Activated naive CD8-positive, alpha-beta T cell treated with anti-CD3 and anti-CD28 coated beads, Interleukin-2, amount 50 U/mL, for 24 hours (primary cell): Measurements from ENCODE around the gene LPCAT2.

ENCODE experiments used
- ATAC-seq: fragments of 150-1000 bp; cut with Tn5 transposase; one replicate; pipeline ENCODE4 v1.10.0; 2021
- DNase-seq: peaks from one replicate; pipeline ENCODE4 v3.0.0; 2021
- H3K27ac Mint-ChIP-seq: one replicate; pipeline ENCODE4 v1.8.0; 2021; ENCODE audit warnings: mild to moderate bottlenecking, mixed read lengths
- H3K27me3 Mint-ChIP-seq: one replicate; pipeline ENCODE4 v1.8.0; 2021; ENCODE audit warnings: mixed read lengths
- H3K36me3 Mint-ChIP-seq: one replicate; pipeline ENCODE4 v1.8.0; 2021; ENCODE audit warnings: low read depth, mixed read lengths
- H3K4me1 Mint-ChIP-seq: one replicate; pipeline ENCODE4 v1.8.0; 2021; ENCODE audit warnings: mixed read lengths
- H3K4me3 Mint-ChIP-seq: one replicate; pipeline ENCODE4 v1.8.0; 2021; ENCODE audit warnings: mild to moderate bottlenecking, moderate library complexity, mixed read lengths
- H3K9me3 Mint-ChIP-seq: one replicate; pipeline ENCODE4 v1.8.0; 2021; ENCODE audit warnings: mixed read lengths

Gene LPCAT2

DNA sequence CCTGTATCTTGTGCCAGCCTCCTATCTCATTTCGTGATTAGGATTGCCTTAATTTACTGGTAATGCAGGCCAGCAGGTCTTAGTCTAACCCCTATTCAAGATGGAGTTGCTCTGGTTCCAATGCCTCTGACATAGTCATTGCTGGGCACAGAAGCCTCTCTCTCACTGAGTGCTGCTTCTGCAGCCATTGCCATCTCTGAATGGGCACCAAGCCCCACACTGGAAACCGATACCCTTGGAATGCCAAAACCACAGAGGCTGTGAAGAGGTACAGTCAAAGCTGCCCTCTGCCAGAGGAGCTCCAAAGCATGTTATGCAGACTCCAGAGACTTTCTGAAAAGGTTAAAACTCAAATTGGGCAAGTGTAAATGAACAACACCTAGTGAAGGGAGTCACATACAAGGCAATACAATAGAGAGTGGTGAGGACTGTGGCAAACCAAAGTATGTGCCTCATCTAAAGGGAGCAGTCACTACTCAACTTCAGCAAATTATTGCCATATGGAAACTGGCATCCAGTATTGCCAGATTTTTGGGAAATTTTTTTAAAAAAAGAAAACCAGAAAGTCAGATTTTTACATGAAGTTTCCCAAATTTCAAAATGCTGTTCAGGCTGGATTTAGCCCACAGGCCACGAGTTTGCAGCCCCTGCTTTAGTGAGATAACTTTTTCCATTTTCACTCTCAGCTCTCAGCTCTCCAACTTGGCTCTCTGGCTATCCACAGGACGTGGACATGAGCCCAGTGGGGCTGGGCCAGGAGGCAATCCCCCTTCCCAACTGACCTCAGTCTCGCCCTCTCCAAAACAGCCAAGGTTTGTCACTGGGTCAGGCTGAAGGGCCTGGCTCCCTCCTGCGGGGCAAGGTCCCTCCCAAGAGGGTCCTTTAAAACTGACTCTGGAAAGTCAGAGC lies 32.0 kb upstream of the LPCAT2 start:
- Mint-ChIP-seq H3K4me1 (no peaks in the 10 kb centered on the region), H3K27me3 (peaks cover 32% of the 10 kb centered on the region), H3K36me3 (no peaks in the 10 kb centered on the region), H3K4me3 (no peak overlapping the region), H3K27ac (no peak overlapping the region), H3K9me3 (no peaks in the 10 kb centered on the region)
- ATAC-seq (no peak), DNase-seq (no peak)

DNA sequence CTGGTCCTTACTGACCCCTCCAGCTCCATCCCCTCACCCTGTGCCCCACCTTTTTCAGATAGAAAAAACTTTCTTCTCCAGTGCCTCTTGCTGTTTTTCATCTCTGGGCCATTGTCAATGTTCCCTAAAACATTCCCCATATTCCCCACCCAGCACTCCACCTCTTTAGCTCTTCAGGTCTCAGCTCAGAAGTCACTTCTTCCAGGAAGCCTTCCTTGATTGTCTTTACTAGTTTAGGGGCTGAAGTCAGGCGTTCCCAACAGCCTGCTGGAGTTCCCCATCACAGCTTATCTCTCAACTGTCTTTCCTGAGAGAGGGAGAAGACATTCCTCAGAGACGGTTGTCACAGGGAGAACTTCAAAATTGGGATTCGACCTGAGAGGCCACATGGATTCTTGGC lies 31.1 kb upstream of the LPCAT2 start:
- Mint-ChIP-seq H3K27ac (no peak overlapping the region), H3K9me3 (no peaks in the 10 kb centered on the region)
- DNase-seq, result no peak

DNA sequence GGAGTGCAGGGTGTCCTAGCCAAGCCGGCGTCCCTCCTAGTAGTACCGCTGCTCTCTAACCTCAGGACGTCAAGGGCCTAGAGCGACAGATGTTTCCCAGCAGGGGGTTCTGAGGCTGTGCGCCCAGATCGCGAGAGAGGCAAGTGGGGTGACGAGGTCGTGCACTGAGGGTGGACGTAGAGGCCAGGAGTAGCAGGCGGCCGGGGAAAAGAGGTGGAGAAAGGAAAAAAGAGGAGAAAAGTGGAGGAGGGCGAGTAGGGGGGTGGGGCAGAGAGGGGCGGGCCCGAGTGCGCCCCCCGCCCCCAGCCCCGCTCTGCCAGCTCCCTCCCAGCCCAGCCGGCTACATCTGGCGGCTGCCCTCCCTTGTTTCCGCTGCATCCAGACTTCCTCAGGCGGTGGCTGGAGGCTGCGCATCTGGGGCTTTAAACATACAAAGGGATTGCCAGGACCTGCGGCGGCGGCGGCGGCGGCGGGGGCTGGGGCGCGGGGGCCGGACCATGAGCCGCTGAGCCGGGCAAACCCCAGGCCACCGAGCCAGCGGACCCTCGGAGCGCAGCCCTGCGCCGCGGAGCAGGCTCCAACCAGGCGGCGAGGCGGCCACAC lies 29.9 kb upstream of the LPCAT2 start, which contains the start of gene MMP2:
MMP2 (plus strand) TSS at position 372 of the 603 bp plus-strand sequence. CDS start 282 bp downstream, outside the sequence.
- H3K36me3 Mint-ChIP-seq, result no peaks in the 10 kb centered on the region
- H3K27me3 Mint-ChIP-seq, result peaks cover 33% of the 10 kb centered on the region
- DNase-seq (no peak), ATAC-seq (no peak)
- no peaks in the 10 kb centered on the region for H3K9me3 Mint-ChIP-seq
- H3K4me1 Mint-ChIP-seq, result no peaks in the 10 kb centered on the region
- no peak within 1 kb of the TSS for H3K4me3 Mint-ChIP-seq
- no peak within 1 kb of the TSS for H3K27ac Mint-ChIP-seq

More for the DNA sequence above, 31.1 kb upstream of the LPCAT2 start:
- Mint-ChIP-seq H3K4me3 (no peak overlapping the region), H3K27me3 (peaks cover 33% of the 10 kb centered on the region), H3K36me3 (no peaks in the 10 kb centered on the region), H3K4me1 (no peaks in the 10 kb centered on the region)
- no peak for ATAC-seq

DNA sequence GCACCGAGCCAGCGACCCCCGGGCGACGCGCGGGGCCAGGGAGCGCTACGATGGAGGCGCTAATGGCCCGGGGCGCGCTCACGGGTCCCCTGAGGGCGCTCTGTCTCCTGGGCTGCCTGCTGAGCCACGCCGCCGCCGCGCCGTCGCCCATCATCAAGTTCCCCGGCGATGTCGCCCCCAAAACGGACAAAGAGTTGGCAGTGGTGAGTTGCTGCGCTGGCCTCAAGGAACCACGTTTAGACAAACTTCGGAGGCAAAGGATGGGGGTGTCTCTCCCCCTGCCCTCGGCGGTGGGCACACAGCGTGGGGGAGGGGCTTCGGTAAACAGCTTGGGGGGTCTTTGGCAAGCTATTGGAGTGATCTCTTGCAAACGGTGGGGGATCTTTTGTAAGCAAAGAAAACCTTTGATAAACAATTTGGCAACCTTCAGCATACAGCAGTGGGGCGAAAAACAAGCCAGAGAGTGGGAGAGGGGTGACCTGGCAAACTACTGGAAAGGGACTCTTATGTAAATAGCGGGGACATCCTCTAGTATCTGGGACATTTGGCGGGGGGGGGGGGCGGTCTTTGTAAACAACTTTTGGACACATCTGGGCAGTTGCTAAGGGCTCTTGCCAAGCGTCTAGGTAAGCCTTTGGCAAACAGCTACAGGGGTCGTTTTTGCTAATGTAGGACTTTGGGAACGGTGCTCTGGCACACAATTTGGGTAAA lies 29.3 kb upstream of the LPCAT2 start:
- Mint-ChIP-seq H3K9me3 (peaks cover 1% of the 10 kb centered on the region), H3K36me3 (no peaks in the 10 kb centered on the region), H3K27me3 (peaks cover 33% of the 10 kb centered on the region), H3K27ac (no peak overlapping the region), H3K4me3 (no peak overlapping the region), H3K4me1 (no peaks in the 10 kb centered on the region)
- DNase-seq (no peak), ATAC-seq (no peak)

DNA sequence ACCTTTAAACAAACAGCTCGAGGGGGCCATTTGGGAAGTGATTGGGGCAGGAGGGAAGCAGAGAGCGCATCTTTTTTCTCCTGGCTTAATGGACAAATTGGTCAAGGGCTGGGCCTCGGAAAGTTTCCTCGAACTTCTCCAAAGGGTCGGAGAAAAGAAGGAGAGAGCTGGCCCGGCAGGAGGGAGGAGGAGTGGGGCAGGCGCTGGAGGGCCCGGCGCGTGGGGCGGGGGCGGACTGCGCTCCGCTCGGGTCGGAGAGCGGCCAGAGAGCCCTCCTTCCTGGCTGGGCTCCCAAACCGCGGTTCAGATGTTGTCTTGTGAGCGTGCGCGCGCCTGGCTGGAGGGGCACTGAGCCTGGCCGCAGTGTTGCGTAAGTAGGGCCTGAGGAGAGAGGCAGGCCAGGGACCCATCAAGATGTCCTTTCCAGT lies 28.6 kb upstream of the LPCAT2 start:
- DNase-seq, result no peak
- H3K27ac Mint-ChIP-seq, result no peak overlapping the region
- ATAC-seq, result no peak
- H3K27me3 Mint-ChIP-seq, result peaks cover 33% of the 10 kb centered on the region
- H3K4me1 Mint-ChIP-seq, result no peaks in the 10 kb centered on the region
- H3K36me3 Mint-ChIP-seq, result no peaks in the 10 kb centered on the region
- H3K4me3 Mint-ChIP-seq, result no peak overlapping the region
- peaks cover 6% of the 10 kb centered on the region for H3K9me3 Mint-ChIP-seq

DNA sequence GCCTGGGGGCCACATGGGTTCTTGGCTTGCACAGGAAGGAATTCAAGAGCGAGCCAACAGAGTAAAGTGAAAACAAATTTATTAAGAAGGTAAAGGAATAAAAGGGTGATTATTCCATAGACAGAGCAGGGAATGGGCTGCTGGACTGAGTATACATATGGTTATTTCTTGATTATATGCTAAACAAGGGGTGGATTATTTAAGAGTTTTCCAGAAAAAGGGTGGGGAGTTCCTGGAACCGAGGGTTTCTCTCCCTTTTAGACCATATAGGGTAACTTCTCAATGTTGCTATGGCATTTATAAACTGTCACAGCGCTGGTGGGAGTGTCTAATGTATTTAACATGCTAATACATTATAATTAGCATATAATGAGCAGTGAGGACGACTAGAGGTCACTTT lies 27.8 kb upstream of the LPCAT2 start:
- peaks cover 33% of the 10 kb centered on the region for H3K27me3 Mint-ChIP-seq
- H3K27ac Mint-ChIP-seq, result no peak overlapping the region
- no peak for ATAC-seq
- H3K9me3 Mint-ChIP-seq, result peaks cover 6% of the 10 kb centered on the region
- no peaks in the 10 kb centered on the region for H3K36me3 Mint-ChIP-seq
- no peak for DNase-seq
- H3K4me1 Mint-ChIP-seq, result no peaks in the 10 kb centered on the region
- no peak overlapping the region for H3K4me3 Mint-ChIP-seq

DNA sequence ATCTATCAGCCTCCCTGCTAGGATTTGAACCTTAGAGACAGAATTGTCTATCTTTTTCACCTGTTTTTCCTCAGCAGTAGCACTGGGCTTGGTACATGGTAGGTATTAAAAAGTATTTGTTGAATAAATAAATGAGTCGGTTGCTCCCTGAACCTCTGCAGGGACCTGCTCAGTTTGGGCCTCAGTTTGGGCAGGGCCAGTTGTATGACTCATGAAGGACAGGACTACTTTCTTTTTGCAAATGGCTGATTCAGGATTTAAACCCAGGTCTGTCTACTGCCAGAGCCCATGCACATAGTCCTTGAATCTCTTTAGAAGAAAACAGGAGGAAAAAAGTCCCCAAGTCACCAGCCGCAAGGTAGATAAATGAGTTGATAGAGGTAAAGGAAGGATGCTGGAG lies 26.8 kb upstream of the LPCAT2 start:
- H3K9me3 Mint-ChIP-seq, result peaks cover 6% of the 10 kb centered on the region
- ATAC-seq, result no peak
- H3K27me3 Mint-ChIP-seq, result peaks cover 29% of the 10 kb centered on the region
- no peaks in the 10 kb centered on the region for H3K36me3 Mint-ChIP-seq
- H3K4me1 Mint-ChIP-seq, result no peaks in the 10 kb centered on the region
- no peak overlapping the region for H3K4me3 Mint-ChIP-seq
- DNase-seq, result no peak
- H3K27ac Mint-ChIP-seq, result no peak overlapping the region

DNA sequence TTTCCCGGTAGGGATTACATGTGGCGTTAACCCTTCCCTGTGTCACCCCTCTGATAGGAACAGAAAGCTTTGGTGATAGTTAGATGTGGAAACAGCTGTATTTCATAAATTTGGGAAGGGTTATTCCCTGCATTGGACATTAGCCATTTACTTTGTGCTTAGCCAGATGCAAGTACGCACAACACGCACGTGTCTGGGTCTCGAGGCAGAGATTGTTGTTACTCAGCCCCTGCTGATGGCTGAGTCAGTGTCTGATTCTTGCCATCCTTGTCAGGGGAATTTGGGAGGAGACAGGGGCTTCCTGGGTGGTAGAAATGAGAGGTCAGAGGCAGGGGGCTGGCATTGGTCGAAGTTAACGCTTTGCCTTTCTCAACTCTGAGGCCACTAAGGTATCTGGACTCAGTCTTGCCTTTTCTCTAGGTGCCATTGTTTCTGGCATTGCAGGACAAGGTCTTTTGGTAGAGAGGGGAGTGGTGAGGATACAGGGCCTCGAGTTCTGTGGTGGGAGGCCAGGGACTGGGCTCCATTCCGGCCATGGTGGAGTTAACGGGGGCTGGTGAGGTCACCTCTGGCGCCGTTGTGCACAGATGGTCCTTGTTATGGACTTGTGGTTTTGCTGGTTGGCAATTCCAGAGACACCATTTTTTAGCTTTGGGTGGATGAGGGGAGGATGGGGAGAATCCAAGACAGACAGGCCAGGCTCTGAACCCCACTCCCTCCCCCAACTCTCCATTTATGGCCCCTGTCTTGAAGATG lies 21.6 kb upstream of the LPCAT2 start:
- Mint-ChIP-seq H3K27me3 (no peaks in the 10 kb centered on the region), H3K4me3 (no peak overlapping the region), H3K9me3 (peaks cover 6% of the 10 kb centered on the region), H3K4me1 (no peaks in the 10 kb centered on the region), H3K27ac (no peak overlapping the region), H3K36me3 (no peaks in the 10 kb centered on the region)
- ATAC-seq, result no peak
- DNase-seq, result no peak

DNA sequence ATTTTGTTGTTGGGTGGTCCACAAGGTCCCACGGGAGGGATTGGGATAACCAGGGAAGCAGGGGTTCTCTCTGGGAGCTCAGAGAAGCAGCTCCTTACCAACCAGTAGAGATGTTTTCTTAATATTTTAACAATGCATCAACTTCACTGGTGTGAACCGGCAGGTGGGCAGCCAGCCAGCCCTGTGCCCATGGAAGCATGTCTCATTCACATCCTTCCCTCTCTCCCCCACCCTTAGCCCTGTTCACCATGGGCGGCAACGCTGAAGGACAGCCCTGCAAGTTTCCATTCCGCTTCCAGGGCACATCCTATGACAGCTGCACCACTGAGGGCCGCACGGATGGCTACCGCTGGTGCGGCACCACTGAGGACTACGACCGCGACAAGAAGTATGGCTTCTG lies 20.6 kb upstream of the LPCAT2 start:
- H3K27me3 Mint-ChIP-seq, result no peaks in the 10 kb centered on the region
- no peaks in the 10 kb centered on the region for H3K4me1 Mint-ChIP-seq
- ATAC-seq (no peak), DNase-seq (no peak)
- no peak overlapping the region for H3K27ac Mint-ChIP-seq
- H3K4me3 Mint-ChIP-seq, result no peak overlapping the region
- peaks cover 6% of the 10 kb centered on the region for H3K9me3 Mint-ChIP-seq
- H3K36me3 Mint-ChIP-seq, result no peaks in the 10 kb centered on the region

DNA sequence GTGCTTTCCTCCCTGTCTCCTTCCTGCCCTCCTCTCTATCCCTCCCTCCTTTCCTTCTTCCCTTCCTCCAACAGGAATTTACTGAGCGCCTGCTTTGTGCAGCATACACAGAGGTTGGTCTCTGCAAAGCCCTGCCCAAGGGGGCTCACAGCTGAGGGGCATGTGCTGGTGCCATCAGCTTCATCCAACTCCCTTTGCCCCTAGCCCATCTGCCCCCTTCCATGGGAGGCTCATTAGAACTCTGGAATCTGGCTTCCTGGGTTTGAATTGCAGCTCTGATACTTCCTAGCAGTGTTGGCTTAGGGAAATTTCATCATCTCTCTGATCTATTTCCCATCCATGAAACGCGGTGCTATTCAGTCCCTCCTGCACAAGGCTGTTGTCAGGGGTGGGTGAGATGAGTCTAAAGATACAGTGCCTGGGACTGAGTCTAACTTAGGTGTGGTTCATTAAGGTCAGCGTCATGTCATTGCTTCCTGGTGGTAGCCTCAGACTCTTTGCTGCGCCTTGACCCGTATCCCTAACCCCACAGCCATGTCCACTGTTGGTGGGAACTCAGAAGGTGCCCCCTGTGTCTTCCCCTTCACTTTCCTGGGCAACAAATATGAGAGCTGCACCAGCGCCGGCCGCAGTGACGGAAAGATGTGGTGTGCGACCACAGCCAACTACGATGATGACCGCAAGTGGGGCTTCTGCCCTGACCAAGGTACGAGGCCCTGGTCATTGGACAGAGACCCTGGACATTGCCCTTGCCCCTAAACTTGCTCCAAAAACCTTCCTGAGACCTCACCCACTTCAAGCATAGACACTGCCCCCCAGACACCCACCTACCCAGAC lies 19.5 kb upstream of the LPCAT2 start:
- H3K27ac Mint-ChIP-seq, result no peak overlapping the region
- no peak overlapping the region for H3K4me3 Mint-ChIP-seq

DNA sequence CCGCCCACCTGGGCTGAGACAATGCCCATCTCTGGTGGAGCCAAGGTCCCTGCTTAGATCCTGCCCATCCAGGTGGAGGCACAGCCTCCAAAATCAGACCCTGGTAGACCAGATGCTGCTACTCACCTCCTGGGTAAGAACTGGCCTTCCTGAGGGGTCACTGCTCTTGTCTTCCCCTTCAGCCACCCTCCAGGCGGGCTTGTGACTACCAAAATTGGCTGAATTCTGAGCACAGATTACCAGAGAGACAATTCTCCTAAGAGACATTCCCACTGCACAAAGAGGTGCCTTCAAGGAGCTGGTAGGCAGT lies 19.0 kb upstream of the LPCAT2 start:
- no peak for DNase-seq
- no peak overlapping the region for H3K4me3 Mint-ChIP-seq
- H3K27me3 Mint-ChIP-seq, result no peaks in the 10 kb centered on the region
- no peaks in the 10 kb centered on the region for H3K4me1 Mint-ChIP-seq
- H3K9me3 Mint-ChIP-seq, result peaks cover under 1% of the 10 kb centered on the region
- H3K36me3 Mint-ChIP-seq, result no peaks in the 10 kb centered on the region
- no peak overlapping the region for H3K27ac Mint-ChIP-seq
- ATAC-seq, result no peak

More for the DNA sequence above, 19.5 kb upstream of the LPCAT2 start:
- peaks cover 6% of the 10 kb centered on the region for H3K9me3 Mint-ChIP-seq
- H3K36me3 Mint-ChIP-seq, result no peaks in the 10 kb centered on the region
- no peaks in the 10 kb centered on the region for H3K4me1 Mint-ChIP-seq
- DNase-seq, result no peak
- ATAC-seq, result no peak
- no peaks in the 10 kb centered on the region for H3K27me3 Mint-ChIP-seq

DNA sequence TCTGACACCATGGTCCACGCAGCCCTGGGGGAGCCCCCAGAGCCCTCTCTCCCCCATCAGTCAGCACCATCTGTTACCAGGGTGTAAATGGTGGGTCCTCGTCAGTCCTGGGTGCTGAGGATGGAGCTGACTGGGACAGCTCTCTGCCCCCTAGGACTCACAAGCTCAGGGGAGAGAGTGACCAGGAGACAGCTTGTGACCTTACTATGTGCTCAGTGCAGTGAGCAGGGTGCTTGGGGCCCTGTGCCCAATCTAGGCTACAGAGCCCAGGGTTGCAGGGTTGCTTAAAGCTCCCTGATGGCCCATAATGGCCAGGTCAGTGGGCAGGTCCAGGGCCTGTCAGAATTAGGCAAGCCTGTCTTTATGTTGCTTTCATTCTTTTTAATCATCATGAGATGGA lies 18.6 kb upstream of the LPCAT2 start:
- ATAC-seq (no peak), DNase-seq (no peak)
- no peaks in the 10 kb centered on the region for H3K27me3 Mint-ChIP-seq
- no peaks in the 10 kb centered on the region for H3K4me1 Mint-ChIP-seq
- H3K27ac Mint-ChIP-seq, result no peak overlapping the region
- H3K4me3 Mint-ChIP-seq, result no peak overlapping the region
- H3K9me3 Mint-ChIP-seq, result no peaks in the 10 kb centered on the region
- H3K36me3 Mint-ChIP-seq, result no peaks in the 10 kb centered on the region

DNA sequence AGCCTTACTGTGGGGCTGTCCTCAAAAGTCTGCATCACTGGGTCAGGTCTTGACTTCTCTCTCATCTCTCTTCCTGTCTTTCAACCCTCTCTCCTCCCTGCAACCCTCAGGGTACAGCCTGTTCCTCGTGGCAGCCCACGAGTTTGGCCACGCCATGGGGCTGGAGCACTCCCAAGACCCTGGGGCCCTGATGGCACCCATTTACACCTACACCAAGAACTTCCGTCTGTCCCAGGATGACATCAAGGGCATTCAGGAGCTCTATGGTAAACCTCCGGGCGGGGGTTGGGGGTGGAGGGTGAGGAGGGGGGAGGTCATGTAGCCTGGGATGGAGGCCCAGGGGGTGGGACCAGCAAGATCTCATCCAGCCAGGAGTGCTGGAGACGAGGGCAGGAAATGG lies 17.2 kb upstream of the LPCAT2 start:
- no peak for DNase-seq
- Mint-ChIP-seq H3K9me3 (no peaks in the 10 kb centered on the region), H3K4me1 (no peaks in the 10 kb centered on the region), H3K4me3 (no peak overlapping the region), H3K27ac (no peak overlapping the region), H3K36me3 (no peaks in the 10 kb centered on the region), H3K27me3 (peaks cover 2% of the 10 kb centered on the region)
- ATAC-seq, result no peak
